Suprapubic skin (tissue), 4 donors: Measurements from ENCODE around the gene AGAP3.

ENCODE experiments used
- EP300 ChIP-seq: sonication (generic); formaldehyde crosslinking; IDR thresholded peaks from one replicate; pipeline ENCODE4 v1.6.1; 2017; ENCODE audit warnings: antibody characterized with exemption
- POLR2A ChIP-seq, 2 donors: fragments of 450-650 bp; IDR thresholded peaks; one replicate each; pipeline ENCODE4 v1.6.1; 2017; ENCODE audit warnings: antibody characterized with exemption in 2 of 2, mild to moderate bottlenecking in 2 of 2, moderate library complexity in 2 of 2
- POLR2AphosphoS5 ChIP-seq, 3 donors: sonication (generic); formaldehyde crosslinking; IDR thresholded peaks; one replicate each; pipeline ENCODE4 v1.6.1; 2017; ENCODE audit warnings: antibody characterized with exemption in 3 of 3
- TF ChIP-seq, protein P1 (sequence below), 2 donors: fragments of 200-600 bp in 1 of 2; fragments of 450-650 bp in 1 of 2; sonication (generic) in 1 of 2; IDR thresholded peaks; one replicate each; pipeline ENCODE4 v1.5.1; 2016 to 2019; ENCODE audit warnings: antibody characterized with exemption in 2 of 2, mild to moderate bottlenecking in 1 of 2, moderate library complexity in 1 of 2

DNA sequence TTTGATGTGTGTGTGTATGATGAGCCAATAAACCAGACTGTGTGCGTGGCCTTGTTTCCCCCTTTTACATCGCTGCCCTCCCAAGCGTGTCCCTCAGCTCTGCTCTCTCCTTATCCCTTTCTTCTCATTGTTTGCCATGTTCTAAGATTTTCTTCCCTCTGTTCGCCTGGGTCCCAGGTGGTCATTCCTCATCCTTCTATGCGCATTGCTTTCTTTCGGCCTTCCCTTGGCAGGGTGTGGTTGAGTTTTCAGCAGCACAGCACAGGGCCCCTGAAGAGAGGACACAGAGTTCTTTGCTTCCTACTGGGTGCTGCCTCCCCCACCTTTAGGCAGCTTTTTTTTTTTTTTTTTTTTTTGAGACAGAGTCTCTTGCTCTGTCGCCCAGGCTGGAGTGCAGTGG is 58.1 kb downstream of the AGAP3 start:
- TF ChIP-seq, protein P1, sequence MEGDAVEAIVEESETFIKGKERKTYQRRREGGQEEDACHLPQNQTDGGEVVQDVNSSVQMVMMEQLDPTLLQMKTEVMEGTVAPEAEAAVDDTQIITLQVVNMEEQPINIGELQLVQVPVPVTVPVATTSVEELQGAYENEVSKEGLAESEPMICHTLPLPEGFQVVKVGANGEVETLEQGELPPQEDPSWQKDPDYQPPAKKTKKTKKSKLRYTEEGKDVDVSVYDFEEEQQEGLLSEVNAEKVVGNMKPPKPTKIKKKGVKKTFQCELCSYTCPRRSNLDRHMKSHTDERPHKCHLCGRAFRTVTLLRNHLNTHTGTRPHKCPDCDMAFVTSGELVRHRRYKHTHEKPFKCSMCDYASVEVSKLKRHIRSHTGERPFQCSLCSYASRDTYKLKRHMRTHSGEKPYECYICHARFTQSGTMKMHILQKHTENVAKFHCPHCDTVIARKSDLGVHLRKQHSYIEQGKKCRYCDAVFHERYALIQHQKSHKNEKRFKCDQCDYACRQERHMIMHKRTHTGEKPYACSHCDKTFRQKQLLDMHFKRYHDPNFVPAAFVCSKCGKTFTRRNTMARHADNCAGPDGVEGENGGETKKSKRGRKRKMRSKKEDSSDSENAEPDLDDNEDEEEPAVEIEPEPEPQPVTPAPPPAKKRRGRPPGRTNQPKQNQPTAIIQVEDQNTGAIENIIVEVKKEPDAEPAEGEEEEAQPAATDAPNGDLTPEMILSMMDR (IDR thresholded peaks at IDR 0.05) = no peak
- TF ChIP-seq EP300 = no peak
- TF ChIP-seq POLR2A (IDR thresholded peaks at IDR 0.05) = no peak
- TF ChIP-seq POLR2AphosphoS5 (IDR thresholded peaks at IDR 0.05) = no peak
